HepG2 (cell line): ENCODE results near the gene VPS37B. TPM values are rescaled to one million over a fixed set of nuclear protein-coding genes. Genes with fewer than 3 reads are reported as not detected.

Experiments
- AKAP8 ChIP-seq: sonication (generic); formaldehyde crosslinking; IDR thresholded peaks from 2 replicates; pipeline ENCODE4 v1.5.1; 2020; ENCODE audit warnings: mild to moderate bottlenecking, missing genetic modification reagents
- ARID4A ChIP-seq: sonication (generic); formaldehyde crosslinking; IDR thresholded peaks from 2 replicates; pipeline ENCODE4 v1.5.0; 2020; ENCODE audit warnings: mild to moderate bottlenecking, missing genetic modification reagents, borderline replicate concordance
- CBX2 ChIP-seq, 2 experiments: fragments of 200-600 bp in 1 of 2; sonication (generic); formaldehyde crosslinking in 1 of 2; IDR thresholded peaks; 2 replicates each; pipeline versions ENCODE4 v1.7.0 to v1.8.1; 2018 to 2022; ENCODE audit warnings: low read depth in 2 of 2, low read length in 1 of 2, mild to moderate bottlenecking in 1 of 2, missing genetic modification reagents in 1 of 2
- FOXA3 ChIP-seq: IDR thresholded peaks from 2 replicates; pipeline ENCODE4 v1.6.1; 2016; ENCODE audit warnings: missing genetic modification reagents, missing compliant biosample characterization
- FOXK2 ChIP-seq: fragments of 450-650 bp; IDR thresholded peaks from 2 replicates; pipeline ENCODE4 v1.6.1; 2016
- KAT8 ChIP-seq: IDR thresholded peaks from 2 replicates; pipeline ENCODE4 v1.6.1; 2016; ENCODE audit warnings: missing genetic modification reagents, missing compliant biosample characterization
- KDM1A ChIP-seq: IDR thresholded peaks from 2 replicates; pipeline ENCODE4 v1.6.1; 2016; ENCODE audit warnings: missing compliant biosample characterization
- KDM5A ChIP-seq: fragments of 200-600 bp; sonication (generic); IDR thresholded peaks from 2 replicates; pipeline ENCODE4 v1.7.0; 2018; ENCODE audit warnings: antibody characterized with exemption, mild to moderate bottlenecking, low read length, borderline replicate concordance
- MEIS2 ChIP-seq: sonication (generic); formaldehyde crosslinking; IDR thresholded peaks from 2 replicates; pipeline ENCODE4 v1.9.0; 2021; ENCODE audit warnings: mild to moderate bottlenecking, missing genetic modification reagents
- RAD21 ChIP-seq: fragments of 450-650 bp; formaldehyde crosslinking; IDR thresholded peaks from 2 replicates; pipeline ENCODE4 v1.5.0; 2020; ENCODE audit warnings: mild to moderate bottlenecking
- REPIN1 ChIP-seq: sonication (generic); formaldehyde crosslinking; IDR thresholded peaks from 2 replicates; pipeline ENCODE4 v1.8.0; 2022; ENCODE audit warnings: missing genetic modification reagents, low read depth, mild to moderate bottlenecking, borderline replicate concordance
- SOX5 ChIP-seq: IDR thresholded peaks from 2 replicates; pipeline ENCODE4 v1.6.1; 2016; ENCODE audit warnings: borderline replicate concordance
- SP5 ChIP-seq: IDR thresholded peaks from 2 replicates; pipeline ENCODE4 v1.6.1; 2016; ENCODE audit warnings: low read depth, borderline replicate concordance
- SRSF4 ChIP-seq: fragments of 200-400 bp; formaldehyde crosslinking; IDR thresholded peaks from one replicate; pipeline ENCODE4 v1.6.1; 2018; ENCODE audit warnings: mild to moderate bottlenecking, low read depth, low read length, moderate library complexity; ENCODE audit not compliant: poor library complexity, severe bottlenecking
- ZFP36L2 ChIP-seq: sonication (generic); formaldehyde crosslinking; IDR thresholded peaks from 2 replicates; pipeline ENCODE4 v1.4.0; 2020; ENCODE audit warnings: missing genetic modification reagents
- ZNF331 ChIP-seq: sonication (generic); formaldehyde crosslinking; IDR thresholded peaks from 2 replicates; pipeline ENCODE4 v1.4.0; 2020; ENCODE audit warnings: missing genetic modification reagents
- ZNF605 ChIP-seq: sonication (generic); formaldehyde crosslinking; IDR thresholded peaks from 2 replicates; pipeline ENCODE4 v1.8.0; 2022; ENCODE audit warnings: mild to moderate bottlenecking, missing genetic modification reagents
- ZNF687 ChIP-seq: sonication (generic); formaldehyde crosslinking; IDR thresholded peaks from 2 replicates; pipeline ENCODE4 v1.5.1; 2020; ENCODE audit warnings: mild to moderate bottlenecking, missing genetic modification reagents, moderate library complexity
- ZUFSP ChIP-seq: sonication (generic); formaldehyde crosslinking; IDR thresholded peaks from 2 replicates; pipeline ENCODE4 v1.9.0; 2021; ENCODE audit warnings: missing genetic modification reagents, mild to moderate bottlenecking, borderline replicate concordance
- polyA plus RNA-seq, 8 experiments: library from polyadenylated mRNA; depleted of rRNA in 3 of 8; stranded (reverse) in 7 of 8; unstranded in 1 of 8; fragments of >200 nt; fragmentation: Illumina TruSeq in 4 of 8; extraction: Trizol in 4 of 8; gene quantifications; 2 replicates each; pipeline versions ENCODE4 v1.2.1 to v1.2.3, GENCODE V29; 2011 to 2016; ENCODE audit warnings: low read depth in 4 of 8, missing spikeins in 1 of 8, mixed read lengths in 1 of 8; ENCODE audit not compliant: insufficient read depth in 1 of 8
- total RNA-seq, 5 experiments: library from RNA; depleted of rRNA; stranded (reverse); fragments of >200 nt; fragmentation: Illumina TruSeq; extraction: Trizol; gene quantifications; 2 replicates each; pipeline ENCODE4 v1.2.3, GENCODE V29; 2016; ENCODE audit warnings: low read depth in 1 of 5

Gene VPS37B
- total and polyA plus RNA-seq, 2 of the 13 experiments (the other 11 are each of a cell fraction or from before 2014, with no cell fraction given), result 4.6 to 5.3 TPM

GRCh38 chr12:122917507-122918121, 21.7 kb upstream of the VPS37B start (continued):
- no peak; the same call in 1 of the 2 replicates for TF ChIP-seq ARID4A
- TF ChIP-seq CBX2 (IDR thresholded peaks at IDR 0.05; ENCODE audit: low read depth, low read length), result no peak
- TF ChIP-seq CBX2 (CRISPR knock-in tag; IDR thresholded peaks at IDR 0.05; ENCODE audit: low read depth), result no peak
- peak; percentile 46; the same call in 1 of the 2 replicates for TF ChIP-seq ZNF331 (CRISPR knock-in tag)
- 0 out of 2 replicates have a peak, but pooled peaks have one; percentile 17 for TF ChIP-seq SP5
- TF ChIP-seq FOXA3, result peak; percentile 91
- TF ChIP-seq AKAP8 (CRISPR knock-in tag), result no peak
- no peak for TF ChIP-seq ZNF605
- TF ChIP-seq ZNF687, result peak; percentile 78
- 0 out of 2 replicates have a peak, but pooled peaks have one; percentile 47 for TF ChIP-seq REPIN1 (CRISPR knock-in tag)
- TF ChIP-seq KAT8 (CRISPR knock-in tag), result peak; percentile 43; the same call in 1 of the 2 replicates
- TF ChIP-seq KDM1A (CRISPR knock-in tag), result no peak
- no peak for TF ChIP-seq ZFP36L2 (CRISPR knock-in tag)
- no peak for TF ChIP-seq ZUFSP (CRISPR knock-in tag)
- peak; percentile 29; the same call in 1 of the 2 replicates for TF ChIP-seq FOXK2
- TF ChIP-seq KDM5A, result no peak
- TF ChIP-seq RAD21, result peak; percentile 41; the same call in 1 of the 2 replicates
- peak; percentile 74; the same call in 1 of the 2 replicates for TF ChIP-seq MEIS2 (CRISPR knock-in tag)
- peak; percentile 58 for TF ChIP-seq SOX5 (CRISPR knock-in tag)
- no peak for TF ChIP-seq SRSF4
